ENCODE results near the gene KCTD13.
"Not testable (repeated sequence)": the region's sequence is repeated elsewhere in the genome, so short reads cannot be mapped to it uniquely, and the experiment has no call there.

KCTD13 gene

GRCh38 chr16:29899516-29900101 is 26.4 kb downstream of the KCTD13 start, which contains the start of gene SEZ6L2:
Gene SEZ6L2 (minus strand): TSS chr16:29899550. CDS start chr16:29899019, 531 bp downstream.
- DNase-seq (ENCODE audit: low spot score in 2 of 2) (no peak), ATAC-seq (replicated peaks; ENCODE audit: extremely low read depth, poor library complexity, severe bottlenecking) (no peak)
- Mint-ChIP-seq H3K36me3 (ENCODE audit: insufficient read depth) (no peaks in the 10 kb centered on the region), H3K4me3 (peak within 1 kb of the TSS; percentile 63), H3K4me1 (peaks cover 19% of the 10 kb centered on the region), H3K9me3 (no peaks in the 10 kb centered on the region), H3K27ac (ENCODE audit: low read depth) (no peak within 1 kb of the TSS), H3K27me3 (peaks cover 47% of the 10 kb centered on the region)

- peaks cover 50% of the 10 kb centered on the region for H3K27me3 Mint-ChIP-seq
- peaks cover 19% of the 10 kb centered on the region for H3K4me1 Mint-ChIP-seq
- H3K9me3 Mint-ChIP-seq: no peaks in the 10 kb centered on the region
- H3K27ac Mint-ChIP-seq (ENCODE audit: low read depth): no peak overlapping the region
- H3K4me3 Mint-ChIP-seq: peak overlapping the region; percentile 18
- no peak for ATAC-seq (replicated peaks; ENCODE audit: extremely low read depth, poor library complexity, severe bottlenecking)
- no peak for DNase-seq (ENCODE audit: low spot score in 2 of 2)
- H3K36me3 Mint-ChIP-seq (ENCODE audit: insufficient read depth): no peaks in the 10 kb centered on the region
These were observed 27.1 kb downstream of the KCTD13 start for GRCh38 chr16:29898804-29899515.

GRCh38 chr16:29898135-29898803 is 27.8 kb downstream of the KCTD13 start:
- Mint-ChIP-seq H3K27ac (ENCODE audit: low read depth) (no peak overlapping the region), H3K4me1 (peaks cover 19% of the 10 kb centered on the region), H3K27me3 (peaks cover 50% of the 10 kb centered on the region), H3K4me3 (peak overlapping the region; percentile 18), H3K36me3 (ENCODE audit: insufficient read depth) (no peaks in the 10 kb centered on the region), H3K9me3 (no peaks in the 10 kb centered on the region)
- DNase-seq (ENCODE audit: low spot score in 2 of 2) (no peak), ATAC-seq (replicated peaks; ENCODE audit: extremely low read depth, poor library complexity, severe bottlenecking) (no peak)

- H3K4me3 Mint-ChIP-seq: no peak overlapping the region
- no peaks in the 10 kb centered on the region for H3K9me3 Mint-ChIP-seq
- DNase-seq (ENCODE audit: low spot score in 2 of 2): no peak
- H3K36me3 Mint-ChIP-seq (ENCODE audit: insufficient read depth): no peaks in the 10 kb centered on the region
- H3K27ac Mint-ChIP-seq (ENCODE audit: low read depth): no peak overlapping the region
- H3K27me3 Mint-ChIP-seq: peaks cover 50% of the 10 kb centered on the region
- ATAC-seq (replicated peaks; ENCODE audit: extremely low read depth, poor library complexity, severe bottlenecking): no peak
- peaks cover 19% of the 10 kb centered on the region for H3K4me1 Mint-ChIP-seq
These were observed 28.7 kb downstream of the KCTD13 start for GRCh38 chr16:29897333-29897732.

GRCh38 chr16:29896841-29897240 is 29.2 kb downstream of the KCTD13 start:
- H3K4me3 Mint-ChIP-seq: no peak overlapping the region
- no peak for DNase-seq (ENCODE audit: low spot score in 2 of 2)
- H3K36me3 Mint-ChIP-seq (ENCODE audit: insufficient read depth): no peaks in the 10 kb centered on the region
- no peak overlapping the region for H3K27ac Mint-ChIP-seq (ENCODE audit: low read depth)
- peaks cover 19% of the 10 kb centered on the region for H3K4me1 Mint-ChIP-seq
- H3K9me3 Mint-ChIP-seq: no peaks in the 10 kb centered on the region
- peaks cover 50% of the 10 kb centered on the region for H3K27me3 Mint-ChIP-seq
- ATAC-seq (replicated peaks; ENCODE audit: extremely low read depth, poor library complexity, severe bottlenecking): no peak

- DNase-seq (ENCODE audit: low spot score in 2 of 2) (no peak), ATAC-seq (replicated peaks; ENCODE audit: extremely low read depth, poor library complexity, severe bottlenecking) (no peak)
- Mint-ChIP-seq H3K4me3 (no peak overlapping the region), H3K9me3 (no peaks in the 10 kb centered on the region), H3K27me3 (peaks cover 50% of the 10 kb centered on the region), H3K27ac (ENCODE audit: low read depth) (no peak overlapping the region), H3K36me3 (ENCODE audit: insufficient read depth) (no peaks in the 10 kb centered on the region), H3K4me1 (peaks cover 10% of the 10 kb centered on the region)
These were observed 31.7 kb downstream of the KCTD13 start for GRCh38 chr16:29894352-29894751.

- Mint-ChIP-seq H3K4me1 (peaks cover 3% of the 10 kb centered on the region), H3K36me3 (ENCODE audit: insufficient read depth) (no peaks in the 10 kb centered on the region), H3K9me3 (no peaks in the 10 kb centered on the region), H3K27me3 (peaks cover 42% of the 10 kb centered on the region), H3K27ac (ENCODE audit: low read depth) (no peak overlapping the region), H3K4me3 (no peak overlapping the region)
- ATAC-seq (replicated peaks; ENCODE audit: extremely low read depth, poor library complexity, severe bottlenecking) (no peak), DNase-seq (ENCODE audit: low spot score in 2 of 2) (no peak)
These were observed 32.5 kb downstream of the KCTD13 start for GRCh38 chr16:29893553-29893952.

GRCh38 chr16:29892458-29892813 is 33.6 kb downstream of the KCTD13 start:
- H3K27ac Mint-ChIP-seq (ENCODE audit: low read depth): no peak overlapping the region
- no peaks in the 10 kb centered on the region for H3K4me1 Mint-ChIP-seq
- H3K9me3 Mint-ChIP-seq: no peaks in the 10 kb centered on the region
- H3K36me3 Mint-ChIP-seq (ENCODE audit: insufficient read depth): no peaks in the 10 kb centered on the region
- H3K27me3 Mint-ChIP-seq: peaks cover 31% of the 10 kb centered on the region
- H3K4me3 Mint-ChIP-seq: no peak overlapping the region
- ATAC-seq (replicated peaks; ENCODE audit: extremely low read depth, poor library complexity, severe bottlenecking) (no peak), DNase-seq (ENCODE audit: low spot score in 2 of 2) (no peak)

GRCh38 chr16:29891525-29892457 is 34.2 kb downstream of the KCTD13 start:
- H3K9me3 Mint-ChIP-seq: no peaks in the 10 kb centered on the region
- no peak overlapping the region for H3K4me3 Mint-ChIP-seq
- ATAC-seq (replicated peaks; ENCODE audit: extremely low read depth, poor library complexity, severe bottlenecking) (no peak), DNase-seq (ENCODE audit: low spot score in 2 of 2) (no peak)
- H3K27me3 Mint-ChIP-seq: peaks cover 24% of the 10 kb centered on the region
- no peaks in the 10 kb centered on the region for H3K4me1 Mint-ChIP-seq
- H3K36me3 Mint-ChIP-seq (ENCODE audit: insufficient read depth): no peaks in the 10 kb centered on the region
- H3K27ac Mint-ChIP-seq (ENCODE audit: low read depth): no peak overlapping the region

GRCh38 chr16:29889372-29889771 is 36.7 kb downstream of the KCTD13 start:
- H3K9me3 Mint-ChIP-seq; DNase-seq (ENCODE audit: low spot score in 2 of 2); ATAC-seq (replicated peaks; ENCODE audit: extremely low read depth, poor library complexity, severe bottlenecking); H3K27ac Mint-ChIP-seq (ENCODE audit: low read depth); H3K4me1 Mint-ChIP-seq; H3K4me3 Mint-ChIP-seq; H3K27me3 Mint-ChIP-seq; H3K36me3 Mint-ChIP-seq (ENCODE audit: insufficient read depth): not testable (repeated sequence)

- Mint-ChIP-seq H3K4me1 (no peaks in the 10 kb centered on the region), H3K27ac (ENCODE audit: low read depth) (no peak overlapping the region), H3K9me3 (no peaks in the 10 kb centered on the region), H3K27me3 (peaks cover 38% of the 10 kb centered on the region), H3K4me3 (no peak overlapping the region), H3K36me3 (ENCODE audit: insufficient read depth) (no peaks in the 10 kb centered on the region)
- ATAC-seq (replicated peaks; ENCODE audit: extremely low read depth, poor library complexity, severe bottlenecking) (no peak), DNase-seq (ENCODE audit: low spot score in 2 of 2) (no peak)
These were observed 42.0 kb downstream of the KCTD13 start for GRCh38 chr16:29883987-29884386.

GRCh38 chr16:29881050-29881449 is 45.0 kb downstream of the KCTD13 start:
- Mint-ChIP-seq H3K4me3 (no peak overlapping the region), H3K36me3 (ENCODE audit: insufficient read depth) (no peaks in the 10 kb centered on the region), H3K27me3 (peaks cover 62% of the 10 kb centered on the region), H3K9me3 (no peaks in the 10 kb centered on the region), H3K27ac (ENCODE audit: low read depth) (no peak overlapping the region), H3K4me1 (peaks cover 22% of the 10 kb centered on the region)
- DNase-seq (ENCODE audit: low spot score in 2 of 2) (no peak), ATAC-seq (replicated peaks; ENCODE audit: extremely low read depth, poor library complexity, severe bottlenecking) (no peak)
